HG03175 (cell line): ENCODE measurements around the gene TGFBRAP1.
"Not testable (repeated sequence)": the region's sequence is repeated elsewhere in the genome, so short reads cannot be mapped to it uniquely, and the experiment has no call there.

Experiments used
- ATAC-seq: cut with Tn5 transposase; IDR thresholded peaks from one replicate; pipeline ENCODE4 v1.9.1; 2021; ENCODE audit warnings: mild to moderate bottlenecking, moderate library complexity; ENCODE audit not compliant: unreplicated experiment

Gene TGFBRAP1

GRCh38 chr2:105357122-105357521, 27.6 kb upstream of the TGFBRAP1 start:
- no peak for ATAC-seq

DNA sequence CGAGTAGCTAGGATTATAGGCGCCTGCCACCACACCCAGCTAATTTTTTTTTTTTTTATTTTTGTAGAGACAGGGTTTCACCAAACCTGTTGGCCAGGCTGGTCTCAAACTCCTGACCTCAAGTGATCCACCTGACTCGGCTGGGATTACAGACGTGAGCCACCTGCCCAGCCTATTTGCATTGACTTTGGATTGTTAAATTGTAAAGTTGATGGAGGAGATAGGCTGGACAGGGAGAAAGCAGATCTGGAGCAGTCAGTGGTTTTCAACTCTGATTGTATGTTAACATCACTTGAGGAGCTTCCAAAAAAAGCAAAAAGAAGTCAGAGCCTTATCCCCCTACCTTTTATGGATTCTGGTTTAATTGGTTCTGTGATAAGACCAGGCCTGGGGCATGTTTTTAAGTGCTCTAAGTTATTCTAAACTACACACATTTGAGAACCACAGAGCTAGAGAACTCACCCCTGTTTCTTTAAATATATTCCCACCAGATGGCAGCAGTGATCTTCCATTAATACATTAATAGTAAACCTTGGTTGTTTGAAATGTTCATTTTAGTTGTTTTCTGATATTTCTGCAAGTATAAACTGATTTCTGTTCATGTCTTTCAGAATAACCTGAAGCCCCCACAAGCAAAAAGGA, 15.3 kb upstream of the TGFBRAP1 start:
- ATAC-seq: no peak

DNA sequence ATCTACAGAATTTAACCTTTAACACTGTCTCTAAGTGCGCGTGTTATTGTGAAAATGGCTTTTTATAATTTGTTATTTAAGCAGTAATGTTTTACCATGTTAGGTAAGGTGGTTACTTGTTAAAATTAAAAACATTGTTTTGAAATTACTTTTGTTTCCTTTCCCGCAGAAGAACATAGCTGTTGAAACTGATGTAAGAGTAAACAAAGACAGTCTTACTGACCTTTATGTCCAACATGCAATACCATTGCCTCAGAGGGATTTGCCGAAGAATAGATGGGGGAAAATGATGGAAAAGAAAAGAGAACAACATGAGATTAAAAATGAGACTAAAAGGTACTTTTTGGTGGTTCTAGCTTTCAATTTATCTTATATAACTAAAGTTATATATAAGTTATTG, 9.9 kb upstream of the TGFBRAP1 start:
- ATAC-seq: no peak

GRCh38 chr2:105338020-105338385, 8.5 kb upstream of the TGFBRAP1 start:
- peak; percentile 22 for ATAC-seq

- peak; percentile 92 for ATAC-seq
These were observed 7.8 kb upstream of the TGFBRAP1 start, which contains the start of gene C2orf49 for GRCh38 chr2:105337122-105338019. Gene C2orf49, plus strand, starts transcription at chr2:105337540. Its CDS starts 48 bp downstream, at chr2:105337588.

DNA sequence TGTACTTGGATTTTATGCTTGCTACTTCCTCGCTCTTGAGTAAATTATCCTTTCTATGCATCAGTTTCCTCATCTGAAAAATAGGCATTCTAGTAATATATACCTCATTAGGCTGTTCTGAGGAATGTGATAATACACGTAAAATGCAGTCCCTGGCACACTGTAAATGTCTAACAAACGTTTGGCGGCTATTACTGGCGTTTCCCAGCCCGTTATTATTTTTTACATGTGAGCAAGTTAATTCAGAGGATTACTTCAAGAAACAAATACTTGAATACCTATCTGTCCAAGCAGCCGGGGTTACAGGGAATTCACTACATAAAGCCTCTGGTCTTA, 7.2 kb upstream of the TGFBRAP1 start:
- no peak for ATAC-seq

GRCh38 chr2:105335469-105335868, 5.9 kb upstream of the TGFBRAP1 start:
- no peak for ATAC-seq

GRCh38 chr2:105334211-105334610, 4.7 kb upstream of the TGFBRAP1 start:
- ATAC-seq: no peak

DNA sequence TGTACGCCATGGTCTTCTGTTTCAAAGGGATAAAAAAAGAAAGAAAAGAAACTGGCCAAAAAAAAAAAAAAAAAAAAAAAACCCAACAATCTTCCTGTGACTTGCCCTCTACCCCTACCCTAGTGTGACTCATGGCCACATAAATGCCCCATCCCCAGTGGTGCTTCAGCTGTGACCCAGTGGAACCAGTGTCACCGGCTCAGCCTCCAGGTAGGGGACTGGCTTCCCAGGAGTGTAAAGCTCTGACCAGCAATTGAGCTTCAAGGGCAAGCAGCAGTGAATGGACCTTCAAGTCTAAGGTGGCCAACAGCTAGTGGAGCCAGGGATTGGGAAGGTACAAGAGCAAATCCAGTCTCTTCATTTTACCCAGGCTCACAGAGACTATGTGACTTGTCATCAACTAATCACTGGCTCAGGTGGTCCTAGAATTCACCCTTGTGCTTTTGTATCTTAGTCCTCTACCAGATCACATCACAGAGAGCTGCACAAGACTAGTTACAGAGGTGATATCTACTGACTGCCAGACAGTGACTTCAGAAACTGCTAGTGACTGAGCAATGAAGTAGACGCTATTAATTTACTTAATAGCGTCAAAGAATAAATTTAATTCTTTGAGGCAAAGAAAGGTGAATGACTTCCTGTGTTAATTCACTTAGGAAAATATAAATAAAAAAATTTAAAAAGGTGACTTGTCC, 1.3 kb upstream of the TGFBRAP1 start:
- ATAC-seq: no peak

DNA sequence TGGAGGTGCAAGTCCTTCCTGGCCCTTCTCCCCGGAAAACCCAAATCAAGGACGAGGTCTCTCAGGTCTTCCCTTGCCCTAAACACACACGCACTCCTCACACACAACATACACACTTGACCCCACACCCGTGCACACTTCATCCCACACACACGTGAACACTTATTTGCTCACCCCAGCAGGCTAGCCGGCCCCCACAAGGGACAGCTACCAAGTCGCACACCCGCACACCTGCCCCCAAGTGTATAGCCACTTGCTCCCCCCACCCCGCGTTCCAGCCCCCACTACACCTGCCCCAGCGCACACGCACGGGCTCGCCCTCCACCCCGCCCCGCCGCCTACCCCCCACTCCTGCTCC, 359 bp downstream of the TGFBRAP1 start:
- ATAC-seq: peak; percentile 15

DNA sequence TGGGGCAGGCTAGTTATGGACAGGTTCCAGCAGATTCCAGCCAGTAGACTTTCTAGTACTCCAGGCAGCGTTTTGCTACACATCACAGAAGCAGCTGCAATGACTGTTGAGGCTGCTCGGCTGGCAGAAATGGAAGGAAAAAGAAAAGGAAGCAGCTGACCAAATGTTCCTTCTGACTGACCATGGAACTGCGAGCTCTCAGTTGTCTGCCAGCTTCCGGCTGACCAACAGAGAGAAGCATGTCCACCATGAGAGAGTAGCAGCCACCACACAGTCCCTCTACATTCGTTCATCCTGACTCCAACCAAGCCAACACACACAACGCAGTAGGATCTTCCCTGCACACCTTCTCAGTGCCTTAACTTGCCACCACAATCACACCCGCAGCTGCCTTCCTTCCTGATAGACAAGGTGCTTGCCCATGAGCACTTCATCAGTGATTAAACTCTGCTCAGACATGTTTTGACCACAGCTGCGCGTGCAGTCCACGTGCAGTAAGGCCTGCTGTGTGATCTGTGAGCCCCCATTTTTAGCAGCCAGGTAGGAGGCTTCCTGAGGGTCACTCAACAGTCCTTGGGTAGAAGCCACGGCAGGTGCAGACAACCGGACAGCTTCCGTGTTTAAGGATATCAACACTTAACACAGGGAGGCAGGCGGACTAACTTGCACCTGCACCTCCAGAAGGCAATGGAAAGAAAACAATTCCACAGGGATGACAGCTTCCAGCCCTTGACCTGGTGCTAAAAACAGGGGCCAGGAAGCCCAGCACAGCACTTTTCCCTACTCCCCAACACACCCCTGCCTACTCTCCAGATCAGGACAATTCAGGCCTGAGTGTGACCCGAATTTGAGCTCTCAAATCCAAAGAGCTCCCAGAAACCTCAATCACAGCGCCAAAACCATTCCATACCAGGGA, 996 bp downstream of the TGFBRAP1 start:
- no peak for ATAC-seq

DNA sequence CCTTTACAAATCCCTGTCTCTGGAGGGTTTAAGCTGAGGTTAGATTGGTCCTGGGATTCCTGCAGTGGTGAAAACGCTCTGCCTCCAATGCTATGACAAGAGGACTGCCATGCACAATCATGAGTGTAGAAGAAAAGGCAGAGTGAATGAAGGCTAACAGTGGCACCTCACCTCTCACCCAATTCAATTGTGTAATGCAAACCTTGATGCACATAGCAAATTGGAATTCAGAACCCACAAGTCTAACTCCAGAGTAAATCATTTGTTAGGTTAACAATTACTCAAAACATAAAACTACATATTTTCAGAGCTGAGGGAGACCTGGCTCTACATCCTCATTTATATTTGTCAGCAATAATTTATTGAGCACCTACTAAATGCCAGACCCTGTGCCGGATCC, 1.8 kb downstream of the TGFBRAP1 start:
- no peak for ATAC-seq

GRCh38 chr2:105327271-105327670, 2.3 kb downstream of the TGFBRAP1 start:
- not testable (repeated sequence) for ATAC-seq

DNA sequence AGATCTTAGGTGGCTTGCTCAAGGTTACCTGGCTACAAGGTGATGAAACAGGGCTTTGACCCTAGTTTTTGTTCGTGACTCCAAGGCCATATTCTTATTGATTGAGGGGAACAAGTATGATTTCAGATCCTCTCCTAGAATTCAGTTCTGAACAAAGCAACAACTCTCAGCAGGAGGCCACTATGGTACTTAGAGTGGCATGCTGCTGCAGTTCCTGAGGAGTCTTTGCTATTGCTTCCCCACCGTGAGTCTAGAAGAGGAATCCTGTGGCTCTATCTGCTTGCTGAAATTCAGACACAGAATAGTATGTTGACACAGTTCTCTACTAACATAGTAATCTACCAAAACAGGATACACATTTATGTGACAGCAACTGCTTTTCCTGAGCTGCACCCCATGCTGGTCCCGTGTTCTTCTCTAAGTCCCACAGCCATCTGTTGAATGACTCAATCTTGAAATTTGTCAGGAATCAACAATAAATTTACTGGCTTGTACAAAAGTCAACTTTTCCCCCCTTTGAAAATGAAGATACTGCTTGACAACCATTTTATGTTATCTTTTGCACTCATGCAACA, 4.1 kb downstream of the TGFBRAP1 start:
- no peak for ATAC-seq

DNA sequence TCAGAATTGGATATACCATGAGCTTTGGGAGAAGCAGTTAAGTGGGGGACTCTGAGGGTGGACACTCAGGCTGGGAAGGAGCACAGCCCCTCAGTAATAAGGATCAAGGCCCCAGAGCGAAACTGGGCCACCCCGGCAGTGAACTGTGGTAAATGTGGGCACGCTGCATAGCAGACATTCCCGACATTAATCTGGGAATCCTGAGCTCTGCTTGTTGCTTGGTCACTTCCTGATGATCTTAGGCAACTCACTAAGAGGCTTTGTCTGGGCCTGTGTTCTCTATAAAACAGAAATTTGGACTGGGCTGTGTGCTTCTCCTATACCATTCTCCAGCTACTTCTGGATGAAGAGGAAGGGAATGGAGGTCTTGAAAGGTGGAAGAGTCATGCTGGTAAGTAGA, 4.8 kb downstream of the TGFBRAP1 start:
- ATAC-seq: no peak

DNA sequence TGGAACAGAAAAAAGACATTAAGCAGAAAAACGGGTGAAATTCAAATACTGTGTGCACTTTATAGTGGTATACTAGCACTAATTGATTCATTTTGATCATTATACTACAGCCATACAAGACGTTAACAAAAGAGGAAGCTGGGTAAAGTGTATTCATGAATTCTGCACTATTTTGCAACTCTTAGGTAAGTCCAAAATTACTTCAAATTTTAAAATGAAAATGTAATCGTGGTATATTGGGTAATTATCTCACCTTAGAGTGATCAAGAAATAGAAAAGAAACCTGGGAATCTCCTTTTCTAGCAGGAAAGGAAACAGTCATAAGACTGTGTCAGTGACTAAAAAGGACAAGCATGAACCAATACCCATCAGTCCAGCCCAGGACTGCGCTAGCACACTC, 5.4 kb downstream of the TGFBRAP1 start:
- ATAC-seq: no peak

DNA sequence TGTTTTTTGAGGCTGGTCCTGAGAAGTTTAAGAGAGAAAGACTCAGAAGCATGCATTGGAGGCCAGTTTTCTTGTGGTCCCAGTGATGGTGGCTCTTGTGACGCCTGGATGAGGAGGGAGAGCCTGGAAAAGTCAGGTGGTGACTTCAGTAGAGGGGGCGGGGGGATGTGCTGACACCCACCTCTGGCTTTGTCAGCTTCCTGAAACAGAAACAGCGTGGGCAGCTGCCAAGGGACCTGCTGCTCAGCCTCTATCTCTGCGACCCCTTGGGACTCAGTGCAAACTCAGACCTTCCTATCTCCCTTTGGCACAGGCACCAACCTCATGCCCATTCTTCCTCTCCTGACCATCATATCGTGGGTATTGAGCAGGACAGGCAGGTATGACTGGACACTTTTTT, 6.4 kb downstream of the TGFBRAP1 start:
- no peak for ATAC-seq

- ATAC-seq: no peak
These were observed 7.5 kb downstream of the TGFBRAP1 start for GRCh38 chr2:105321875-105322646.

DNA sequence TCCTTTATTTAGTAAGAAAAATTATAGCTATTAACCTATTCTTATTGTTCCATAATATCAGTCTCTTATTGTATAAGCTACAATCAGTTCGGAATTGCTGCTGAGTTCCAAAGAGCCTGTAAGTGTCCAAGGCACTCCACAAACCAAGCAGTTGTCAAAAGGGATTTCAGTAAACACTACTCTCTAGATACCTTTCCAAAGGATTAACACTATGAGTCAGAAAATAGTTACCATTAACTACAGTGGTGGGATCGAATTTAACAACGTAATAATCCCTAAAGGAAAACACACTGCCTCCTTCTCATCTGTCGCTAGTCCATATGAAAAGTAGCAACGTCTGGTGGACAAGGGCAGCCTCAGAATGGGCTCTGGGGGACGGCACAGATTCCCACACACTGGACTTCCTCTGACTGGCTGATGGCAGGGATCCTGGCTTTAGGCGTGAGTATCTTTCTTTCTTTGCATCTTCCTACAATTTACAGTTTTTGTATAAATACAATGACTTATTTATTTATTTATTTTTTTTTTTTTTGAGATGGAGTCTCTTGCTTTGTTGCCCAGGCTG, 8.8 kb downstream of the TGFBRAP1 start:
- no peak for ATAC-seq
